ENCODE results near the gene DUSP11.

The DUSP11 gene

DNA sequence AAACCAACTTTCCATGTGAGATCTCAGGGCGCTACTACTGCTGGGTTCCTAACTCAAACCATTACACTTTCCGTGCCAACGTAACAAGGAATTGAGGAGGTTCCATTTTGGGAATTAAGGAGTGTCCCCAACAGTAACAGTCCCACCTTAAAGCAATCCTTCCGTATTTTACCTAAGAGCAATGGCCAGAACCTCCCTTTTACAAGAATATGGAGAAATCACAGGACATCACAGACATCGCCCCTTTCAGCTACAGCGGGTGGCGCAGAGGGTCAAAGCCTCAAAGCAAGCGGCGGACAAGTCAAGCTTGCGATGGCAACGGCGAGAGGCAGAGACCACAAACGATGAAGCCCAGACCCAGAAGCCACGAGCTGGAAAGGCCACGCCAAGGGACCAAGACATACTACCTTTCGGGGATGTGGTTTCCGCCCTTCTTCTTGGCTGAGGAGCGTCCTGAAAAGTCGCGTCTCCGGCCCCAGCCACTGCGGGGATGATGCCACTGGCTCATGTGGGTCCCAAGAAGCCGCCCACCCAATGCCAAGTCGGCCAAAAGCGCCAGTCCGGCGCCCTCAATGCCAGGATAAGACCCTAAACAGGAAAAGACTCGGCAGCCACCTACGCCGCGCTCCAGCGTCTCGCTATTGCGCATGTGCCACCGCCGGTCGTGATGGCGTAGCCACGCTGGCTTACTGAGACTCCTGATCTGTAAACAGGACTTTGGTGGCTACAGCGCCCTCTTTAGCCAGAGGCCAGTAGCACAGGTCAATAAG lies at the start of gene DUSP11:
DUSP11 (minus strand) TSS at position 637 of the 770 bp plus-strand sequence; CDS start at position 508, 129 bp downstream.
- Mint-ChIP-seq H3K36me3 (ENCODE audit: low read depth) (peaks cover 23% of the 10 kb centered on the region), H3K27me3 (ENCODE audit: low read depth) (peaks cover 3% of the 10 kb centered on the region), H3K4me3 (peak within 1 kb of the TSS; percentile 97), H3K27ac (peak within 1 kb of the TSS; percentile 95), H3K4me1 (ENCODE audit: low read depth) (peaks cover 11% of the 10 kb centered on the region), H3K9me3 (no peaks in the 10 kb centered on the region)
- peak; percentile 96 for DNase-seq (ENCODE audit: low spot score)

DNA sequence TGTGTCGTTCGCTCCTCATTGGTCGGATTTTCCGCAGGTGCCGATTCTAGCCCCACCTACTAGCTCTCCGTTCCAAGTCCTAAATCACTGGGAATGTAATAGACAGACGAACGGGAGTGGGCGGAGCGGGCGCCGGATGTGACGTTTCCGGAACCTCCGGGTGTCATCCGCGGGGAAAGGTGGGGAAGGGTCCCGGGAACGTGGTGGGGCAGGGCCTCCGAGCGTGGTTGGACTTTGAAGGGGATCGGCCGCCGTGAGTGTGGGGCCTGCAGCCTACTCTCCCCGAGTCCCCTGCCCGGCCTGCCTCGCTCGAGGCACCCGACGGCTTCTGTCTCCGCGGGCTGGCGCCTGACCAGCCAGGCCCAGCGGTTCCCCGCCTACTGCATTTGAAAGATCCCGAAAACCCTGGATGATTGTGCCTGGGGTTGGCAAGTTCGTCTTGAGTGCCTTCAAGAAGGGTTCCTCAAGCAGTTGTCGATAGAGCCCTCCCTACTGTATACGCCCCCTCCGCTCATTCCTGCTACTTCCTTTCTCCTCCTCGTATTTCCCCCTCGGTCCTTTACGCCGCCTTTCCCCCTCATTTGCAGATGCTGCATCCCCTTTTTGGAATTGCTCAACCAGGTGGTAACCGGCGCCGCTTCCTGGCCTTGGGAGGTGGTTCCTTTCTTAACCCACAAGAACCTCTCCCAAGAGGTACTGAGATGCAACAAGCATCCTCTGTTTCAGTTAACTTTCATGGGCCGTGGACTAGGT lies 49.1 kb upstream of the DUSP11 start, which contains the start of gene STAMBP:
STAMBP (plus strand) TSS at position 144 of the 753 bp plus-strand sequence. CDS start 1,896 bp downstream, outside the sequence.
- DNase-seq (ENCODE audit: low spot score) = peak; percentile 90
- Mint-ChIP-seq H3K27ac (peak within 1 kb of the TSS; percentile 97), H3K4me1 (ENCODE audit: low read depth) (peaks cover 37% of the 10 kb centered on the region), H3K36me3 (ENCODE audit: low read depth) (peaks cover 22% of the 10 kb centered on the region), H3K27me3 (ENCODE audit: low read depth) (peaks cover 2% of the 10 kb centered on the region), H3K9me3 (peaks cover 6% of the 10 kb centered on the region), H3K4me3 (peak within 1 kb of the TSS; percentile 97)

DNA sequence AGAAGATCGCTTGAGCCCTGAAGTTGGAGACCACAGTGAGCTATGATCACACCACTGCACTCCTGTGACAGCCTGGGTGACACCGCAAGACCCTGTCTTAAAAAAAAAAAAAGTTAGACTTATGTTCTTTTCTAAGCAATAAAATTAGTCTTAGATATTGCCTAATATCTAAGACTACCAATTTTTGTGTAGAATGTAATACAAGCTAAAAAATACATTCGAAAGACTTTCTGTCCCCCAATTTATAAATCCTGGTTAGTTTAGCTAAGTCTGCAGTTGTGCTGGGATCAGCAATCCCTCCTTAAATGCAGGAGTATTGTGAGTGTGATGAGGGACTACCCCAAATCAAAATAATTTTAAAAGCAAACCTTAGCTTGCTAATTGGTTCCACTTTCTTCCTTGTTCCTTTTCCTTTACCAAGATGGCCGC lies 48.5 kb upstream of the DUSP11 start:
- Mint-ChIP-seq H3K9me3 (peaks cover 6% of the 10 kb centered on the region), H3K36me3 (ENCODE audit: low read depth) (peaks cover 18% of the 10 kb centered on the region), H3K4me3 (peak overlapping the region; percentile 97), H3K4me1 (ENCODE audit: low read depth) (peaks cover 37% of the 10 kb centered on the region), H3K27ac (peak overlapping the region; percentile 97), H3K27me3 (ENCODE audit: low read depth) (peaks cover 2% of the 10 kb centered on the region)
- DNase-seq (ENCODE audit: low spot score) = no peak

DNA sequence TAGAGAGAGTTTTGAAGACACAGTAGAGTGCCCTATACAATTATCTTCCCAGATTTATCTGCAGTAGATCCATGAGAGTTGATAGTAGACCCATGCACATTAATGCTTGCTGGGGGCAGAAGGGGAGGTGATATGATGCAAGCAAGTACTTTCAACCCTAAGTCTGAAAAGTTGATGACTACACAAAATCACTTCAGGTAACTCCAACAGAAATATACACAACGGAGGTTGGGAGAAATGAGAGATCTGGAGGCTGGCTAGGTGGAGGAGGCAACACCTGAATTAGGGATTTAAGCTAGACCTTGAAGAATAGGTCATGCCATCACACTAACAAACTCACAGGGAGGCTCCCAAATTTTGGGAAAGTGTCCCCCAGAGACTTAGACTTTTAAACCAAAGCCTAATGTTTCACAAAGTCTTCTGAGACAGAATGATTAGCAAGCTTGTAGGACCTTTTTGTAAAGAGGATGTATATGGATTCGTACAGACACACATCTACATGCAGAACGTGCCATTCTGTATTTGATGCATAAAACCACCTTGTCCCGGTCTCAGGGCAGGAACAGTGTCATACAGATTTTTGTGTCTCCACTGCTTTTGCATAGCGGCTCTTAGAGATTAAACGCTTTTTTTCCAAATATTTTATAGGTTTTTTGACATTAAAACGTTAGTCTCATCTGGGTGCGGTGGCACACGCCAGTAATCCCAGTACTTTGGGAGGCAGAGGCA lies 47.9 kb upstream of the DUSP11 start:
- H3K27ac Mint-ChIP-seq = peak overlapping the region; percentile 50
- H3K4me3 Mint-ChIP-seq = peak overlapping the region; percentile 97
- H3K9me3 Mint-ChIP-seq = peaks cover 5% of the 10 kb centered on the region
- H3K4me1 Mint-ChIP-seq (ENCODE audit: low read depth) = peaks cover 36% of the 10 kb centered on the region
- DNase-seq (ENCODE audit: low spot score) = no peak
- H3K27me3 Mint-ChIP-seq (ENCODE audit: low read depth) = peaks cover 2% of the 10 kb centered on the region
- peaks cover 14% of the 10 kb centered on the region for H3K36me3 Mint-ChIP-seq (ENCODE audit: low read depth)

DNA sequence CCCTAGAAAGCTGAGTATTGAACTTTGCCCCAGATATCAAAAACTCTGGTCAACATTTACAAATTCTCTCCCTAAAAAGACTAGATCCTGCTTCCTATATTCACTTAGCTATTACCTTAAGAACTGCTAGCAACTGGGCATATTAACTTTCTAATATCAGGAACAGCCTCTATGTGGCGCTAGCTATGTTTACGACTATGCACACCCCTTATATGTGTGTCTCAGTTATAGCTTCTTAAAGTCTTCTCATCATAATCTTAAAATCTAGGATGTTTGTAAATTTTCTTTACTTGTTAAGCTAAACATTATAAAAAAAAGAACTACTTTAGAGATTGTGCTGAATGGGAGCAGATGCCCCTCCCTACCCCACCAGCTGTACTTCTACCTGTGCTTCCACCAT lies 47.1 kb upstream of the DUSP11 start:
- H3K27ac Mint-ChIP-seq = no peak overlapping the region

DNA sequence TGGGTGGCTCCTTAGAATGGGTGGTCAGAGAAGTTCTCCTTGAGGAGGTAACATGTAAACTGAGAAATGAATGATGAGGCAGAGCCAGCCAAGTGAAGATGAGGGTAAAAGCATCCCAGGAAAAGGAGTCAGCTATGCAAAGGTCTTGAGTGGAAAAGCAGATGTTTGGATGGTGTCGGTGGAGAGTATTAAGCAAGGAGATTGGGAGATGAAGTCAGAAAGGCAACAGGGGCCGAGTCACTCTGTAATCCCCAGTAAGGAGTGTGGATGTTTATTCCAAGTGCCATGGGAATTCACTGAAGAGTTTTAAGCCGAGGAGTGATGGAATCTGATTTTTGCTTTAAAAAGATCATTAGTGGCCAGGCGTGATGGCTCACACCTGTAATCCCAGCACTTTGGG lies 45.5 kb upstream of the DUSP11 start:
- Mint-ChIP-seq H3K9me3 (no peaks in the 10 kb centered on the region), H3K27me3 (ENCODE audit: low read depth) (peaks cover 2% of the 10 kb centered on the region), H3K27ac (no peak overlapping the region), H3K4me1 (ENCODE audit: low read depth) (peaks cover 30% of the 10 kb centered on the region), H3K36me3 (ENCODE audit: low read depth) (no peaks in the 10 kb centered on the region), H3K4me3 (no peak overlapping the region)
- DNase-seq (ENCODE audit: low spot score) = no peak

More for the DNA sequence above, 47.1 kb upstream of the DUSP11 start:
- peaks cover 2% of the 10 kb centered on the region for H3K27me3 Mint-ChIP-seq (ENCODE audit: low read depth)
- peaks cover 6% of the 10 kb centered on the region for H3K36me3 Mint-ChIP-seq (ENCODE audit: low read depth)
- H3K4me3 Mint-ChIP-seq = peak overlapping the region; percentile 97
- DNase-seq (ENCODE audit: low spot score) = no peak
- H3K9me3 Mint-ChIP-seq = no peaks in the 10 kb centered on the region
- H3K4me1 Mint-ChIP-seq (ENCODE audit: low read depth) = peaks cover 30% of the 10 kb centered on the region

DNA sequence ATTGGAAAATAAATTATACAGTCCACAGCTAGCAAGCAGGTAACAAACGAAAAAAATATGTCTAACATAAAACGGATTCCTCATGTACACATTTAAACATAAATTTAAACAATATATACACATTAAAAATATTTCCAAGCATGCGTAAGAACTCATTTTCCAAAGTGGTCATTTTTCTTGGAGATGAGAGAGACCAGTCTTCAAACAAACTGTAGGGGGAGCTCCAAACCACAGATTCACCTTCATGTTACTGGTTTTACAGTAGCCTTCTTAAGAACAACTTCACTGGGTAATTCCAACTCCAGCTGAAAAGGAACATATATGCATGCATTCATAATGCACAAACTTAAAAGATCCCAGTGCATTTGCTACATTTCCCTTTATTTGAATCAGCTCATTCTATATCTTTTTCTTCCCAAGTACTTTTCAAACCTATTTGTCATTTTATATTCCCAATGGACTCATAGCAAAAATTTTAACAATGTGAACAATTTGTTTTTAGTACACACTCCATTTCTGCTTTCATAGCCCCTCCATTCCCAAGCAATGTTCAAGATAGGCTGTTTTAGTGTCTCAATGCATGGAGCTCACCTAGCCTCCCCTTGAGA lies 44.1 kb upstream of the DUSP11 start:
- DNase-seq (ENCODE audit: low spot score) = peak; percentile 29
- peaks cover 19% of the 10 kb centered on the region for H3K4me1 Mint-ChIP-seq (ENCODE audit: low read depth)
- H3K27ac Mint-ChIP-seq = no peak overlapping the region
- H3K27me3 Mint-ChIP-seq (ENCODE audit: low read depth) = peaks cover 2% of the 10 kb centered on the region
- no peaks in the 10 kb centered on the region for H3K36me3 Mint-ChIP-seq (ENCODE audit: low read depth)
- H3K4me3 Mint-ChIP-seq = no peak overlapping the region
- H3K9me3 Mint-ChIP-seq = no peaks in the 10 kb centered on the region

DNA sequence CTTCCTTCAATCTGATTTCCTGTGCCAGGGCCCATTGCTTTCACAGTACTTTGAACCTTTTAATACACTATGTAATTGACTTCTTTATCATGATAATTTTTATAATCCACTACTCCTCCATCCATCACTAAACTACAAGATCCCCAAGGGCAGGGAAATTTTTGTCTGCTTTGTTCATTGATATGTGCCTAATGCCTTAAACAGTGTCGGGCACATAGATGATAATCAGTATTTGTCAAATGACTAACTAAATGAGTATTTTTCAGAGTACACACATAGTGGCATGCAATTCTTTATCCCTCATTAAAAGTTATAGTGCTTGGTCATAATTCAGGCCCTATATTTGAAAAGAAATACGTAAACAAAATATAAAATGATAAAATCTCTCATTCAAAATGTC lies 43.5 kb upstream of the DUSP11 start:
- Mint-ChIP-seq H3K27ac (no peak overlapping the region), H3K27me3 (ENCODE audit: low read depth) (peaks cover 2% of the 10 kb centered on the region), H3K4me3 (no peak overlapping the region), H3K4me1 (ENCODE audit: low read depth) (peaks cover 16% of the 10 kb centered on the region), H3K9me3 (no peaks in the 10 kb centered on the region), H3K36me3 (ENCODE audit: low read depth) (no peaks in the 10 kb centered on the region)
- DNase-seq (ENCODE audit: low spot score) = no peak

DNA sequence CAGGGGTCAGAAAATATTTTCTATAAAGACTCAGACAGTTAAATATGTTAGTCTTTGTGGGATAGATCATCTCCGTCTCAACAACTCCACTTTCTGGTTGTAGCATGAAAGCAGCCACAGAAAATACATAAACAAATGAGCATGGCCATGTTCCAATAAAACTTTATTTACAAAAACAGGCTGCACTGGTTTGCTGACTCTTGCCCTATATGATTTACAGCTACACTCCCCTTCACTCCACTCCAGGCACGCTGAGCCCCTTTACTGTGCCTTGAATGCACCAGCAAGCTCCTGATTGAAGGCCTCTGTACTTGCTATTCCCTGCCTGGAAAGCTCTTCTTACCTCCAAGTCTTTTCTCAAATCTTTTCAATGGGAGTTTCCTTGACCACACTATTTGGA lies 43.1 kb upstream of the DUSP11 start:
- H3K9me3 Mint-ChIP-seq = no peaks in the 10 kb centered on the region

DNA sequence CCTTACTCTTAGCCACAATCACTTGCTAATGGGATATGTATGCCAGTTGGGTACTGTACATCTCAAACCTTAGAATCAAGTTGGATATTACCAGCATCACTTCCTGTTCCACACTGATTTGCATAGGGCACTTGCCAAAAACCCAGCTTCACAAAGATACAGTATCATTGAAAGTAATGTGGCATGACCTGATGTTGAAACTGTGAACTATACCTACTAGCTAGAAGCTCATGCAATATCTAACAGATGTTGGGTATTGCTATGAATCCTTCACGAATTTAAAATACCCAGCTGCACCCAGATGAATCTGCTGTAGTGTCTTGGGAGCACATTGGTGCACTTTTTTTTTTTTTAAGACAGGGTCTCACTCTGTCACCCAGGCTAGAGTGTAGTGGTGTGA lies 42.4 kb upstream of the DUSP11 start:
- H3K27ac Mint-ChIP-seq = no peak overlapping the region
- DNase-seq (ENCODE audit: low spot score) = no peak
- no peaks in the 10 kb centered on the region for H3K36me3 Mint-ChIP-seq (ENCODE audit: low read depth)
- no peaks in the 10 kb centered on the region for H3K9me3 Mint-ChIP-seq
- peaks cover 2% of the 10 kb centered on the region for H3K27me3 Mint-ChIP-seq (ENCODE audit: low read depth)
- H3K4me3 Mint-ChIP-seq = no peak overlapping the region
- peaks cover 12% of the 10 kb centered on the region for H3K4me1 Mint-ChIP-seq (ENCODE audit: low read depth)

More for the DNA sequence above, 43.1 kb upstream of the DUSP11 start:
- no peak for DNase-seq (ENCODE audit: low spot score)
- Mint-ChIP-seq H3K27ac (no peak overlapping the region), H3K4me3 (no peak overlapping the region), H3K36me3 (ENCODE audit: low read depth) (no peaks in the 10 kb centered on the region), H3K4me1 (ENCODE audit: low read depth) (peaks cover 16% of the 10 kb centered on the region), H3K27me3 (ENCODE audit: low read depth) (peaks cover 2% of the 10 kb centered on the region)

DNA sequence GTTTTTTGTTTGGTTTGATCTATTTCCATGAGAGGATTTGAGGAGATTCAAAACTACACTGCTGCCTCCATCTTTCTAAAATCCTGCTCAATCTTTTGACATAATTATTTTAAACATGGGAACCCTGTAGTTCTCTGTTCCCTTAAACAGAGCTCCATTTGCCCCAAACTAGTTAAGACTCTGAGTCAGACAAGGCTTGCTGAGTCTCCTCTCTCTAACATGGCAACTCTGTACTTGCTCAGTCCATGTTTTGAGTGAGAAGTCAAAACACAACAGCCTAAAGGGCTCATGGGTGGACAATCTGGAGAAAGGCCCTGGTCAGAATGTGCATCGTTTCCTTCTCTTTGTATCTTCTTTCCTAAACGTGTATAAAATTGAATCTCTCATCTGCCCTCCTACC lies 41.8 kb upstream of the DUSP11 start:
- DNase-seq (ENCODE audit: low spot score) = no peak
- Mint-ChIP-seq H3K4me3 (no peak overlapping the region), H3K4me1 (ENCODE audit: low read depth) (peaks cover 10% of the 10 kb centered on the region), H3K27ac (no peak overlapping the region), H3K36me3 (ENCODE audit: low read depth) (no peaks in the 10 kb centered on the region), H3K9me3 (no peaks in the 10 kb centered on the region), H3K27me3 (ENCODE audit: low read depth) (peaks cover 2% of the 10 kb centered on the region)

DNA sequence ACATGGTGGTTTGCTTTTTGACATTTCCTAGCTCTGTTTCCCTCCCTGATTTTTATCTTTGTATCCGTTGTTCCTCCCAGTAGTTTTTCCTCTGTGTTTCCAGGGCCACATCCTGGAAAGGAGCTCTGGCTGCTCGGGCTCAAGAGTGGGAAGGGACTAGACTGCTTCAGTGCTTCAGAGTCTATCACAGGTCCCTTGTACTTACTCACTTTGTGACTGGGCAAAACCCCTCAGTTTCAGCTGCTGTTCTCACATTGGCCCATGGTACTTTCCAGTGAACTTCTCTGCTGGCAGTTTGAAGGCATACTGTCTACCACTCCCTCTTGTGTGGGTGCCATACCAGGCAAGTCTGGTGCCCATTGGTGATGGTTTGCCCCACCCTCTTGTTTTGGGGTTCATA lies 41.3 kb upstream of the DUSP11 start:
- Mint-ChIP-seq H3K4me1 (ENCODE audit: low read depth) (peaks cover 10% of the 10 kb centered on the region), H3K36me3 (ENCODE audit: low read depth) (no peaks in the 10 kb centered on the region), H3K9me3 (no peaks in the 10 kb centered on the region), H3K4me3 (no peak overlapping the region), H3K27me3 (ENCODE audit: low read depth) (peaks cover 2% of the 10 kb centered on the region), H3K27ac (no peak overlapping the region)
- DNase-seq (ENCODE audit: low spot score) = peak; percentile 44

DNA sequence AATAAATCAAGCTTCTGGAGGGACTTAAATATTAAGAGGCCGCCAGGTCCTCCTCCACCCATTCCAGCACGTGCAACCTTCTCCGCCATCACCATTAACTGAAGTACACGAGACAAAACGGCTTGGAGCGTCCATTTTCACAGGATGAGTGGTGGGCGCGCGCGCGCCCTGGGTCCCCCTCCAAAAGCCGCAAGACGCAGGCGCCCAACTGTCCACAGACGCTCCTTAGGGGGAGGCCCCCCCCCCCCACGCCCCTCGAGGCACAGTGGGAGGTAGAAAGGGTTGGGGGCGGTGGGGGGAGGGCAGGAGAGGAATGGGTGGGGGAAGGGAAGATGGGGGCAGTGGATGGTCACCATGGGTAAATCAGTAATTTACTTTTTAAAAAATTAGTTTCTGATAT lies 38.4 kb upstream of the DUSP11 start:
- peaks cover 2% of the 10 kb centered on the region for H3K27me3 Mint-ChIP-seq (ENCODE audit: low read depth)
- H3K9me3 Mint-ChIP-seq = no peaks in the 10 kb centered on the region
- H3K4me1 Mint-ChIP-seq (ENCODE audit: low read depth) = peaks cover 8% of the 10 kb centered on the region
- DNase-seq (ENCODE audit: low spot score) = no peak
- H3K36me3 Mint-ChIP-seq (ENCODE audit: low read depth) = no peaks in the 10 kb centered on the region
- H3K4me3 Mint-ChIP-seq = no peak overlapping the region
- no peak overlapping the region for H3K27ac Mint-ChIP-seq

All from T-helper 2 cell treated with Interferon-gamma antibody and Interleukin-4, amounts not matched to agents 5 μg/mL and 100 μg/mL, for 36 hours (primary cell).